ENCODE measurements around the gene SLC49A3.

GRCh38 chr4:732486-732885 is 43.5 kb upstream of the SLC49A3 start:
- TF ChIP-seq CTCF (IDR thresholded peaks at IDR 0.05), result no peak
- no peak for TF ChIP-seq POLR2A (IDR thresholded peaks at IDR 0.05)

Measured in tibial nerve (tissue), 3 donors.